Measurements from ENCODE around the gene TOGARAM2. TPM values are rescaled to one million over a fixed set of nuclear protein-coding genes. Genes with fewer than 3 reads are reported as not detected.

The TOGARAM2 gene
- total and polyA plus RNA-seq, 3 donors from 2014 or later = 2.1 to 5.2 (median 3.5) TPM

GRCh38 chr2:29014331-29014730 is 33.2 kb downstream of the TOGARAM2 start:
- no peak for DNase-seq
- no peaks in the 10 kb centered on the region for H3K36me3 ChIP-seq (ENCODE audit: low read depth, missing control alignments)
- TF ChIP-seq CTCF (IDR thresholded peaks at IDR 0.05) = no peak
- no peak for TF ChIP-seq POLR2A (IDR thresholded peaks at IDR 0.05)
- H3K4me3 ChIP-seq = no peak overlapping the region
- WGBS, 2 donors = 78 to 85% methylated on average over 8 of the region's 8 CpGs
- no peaks in the 10 kb centered on the region for H3K9me3 ChIP-seq
- H3K4me1 ChIP-seq = peaks cover 44% of the 10 kb centered on the region
- no peaks in the 10 kb centered on the region for H3K27me3 ChIP-seq
- intact Hi-C loops (cut with DNase I; ENCODE audit: low total_unique reads) = no loop called here
- no peak overlapping the region for H3K27ac ChIP-seq

DNA sequence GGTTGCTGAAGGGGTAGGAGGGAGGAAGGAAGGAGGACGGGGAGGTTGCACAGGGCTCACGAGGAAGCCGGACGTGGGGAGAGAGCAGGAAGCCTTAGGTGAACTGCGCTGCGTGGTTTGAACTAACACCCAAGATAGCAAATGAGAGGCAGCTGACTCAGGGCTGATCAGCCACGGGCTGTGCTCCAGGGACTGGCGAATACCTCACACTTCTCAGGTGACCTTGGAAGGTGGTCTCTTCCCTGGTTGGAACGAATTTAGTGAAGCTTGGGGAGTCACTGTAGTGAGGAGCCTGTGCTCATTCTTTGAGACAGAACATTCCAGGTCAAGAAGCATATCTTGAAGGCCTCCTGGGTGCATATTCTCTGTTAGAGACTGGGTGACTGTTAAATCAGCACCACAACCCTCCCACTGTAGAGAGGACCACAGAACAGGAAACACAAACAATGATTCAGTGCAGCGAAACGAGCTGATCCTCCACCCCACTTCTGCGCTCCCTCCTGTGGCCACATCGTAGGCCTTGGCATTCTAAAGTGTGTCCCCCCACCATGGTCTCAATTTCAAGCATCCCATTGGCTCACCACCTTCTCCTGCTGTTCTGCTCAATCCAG is 33.8 kb downstream of the TOGARAM2 start:
- Histone ChIP-seq H3K9me3 (no peaks in the 10 kb centered on the region), H3K4me1 (peaks cover 44% of the 10 kb centered on the region), H3K36me3 (ENCODE audit: low read depth, missing control alignments) (no peaks in the 10 kb centered on the region), H3K27me3 (no peaks in the 10 kb centered on the region), H3K4me3 (no peak overlapping the region), H3K27ac (peak overlapping the region; percentile 14 to 57)
- intact Hi-C loops (cut with DNase I; ENCODE audit: low total_unique reads) = no loop called here
- TF ChIP-seq CTCF (IDR thresholded peaks at IDR 0.05) (no peak), POLR2A (IDR thresholded peaks at IDR 0.05) (no peak)
- WGBS, 2 donors = 50 to 52% methylated on average over 13 of the region's 13 CpGs
- peak; percentile 37 for DNase-seq

DNA sequence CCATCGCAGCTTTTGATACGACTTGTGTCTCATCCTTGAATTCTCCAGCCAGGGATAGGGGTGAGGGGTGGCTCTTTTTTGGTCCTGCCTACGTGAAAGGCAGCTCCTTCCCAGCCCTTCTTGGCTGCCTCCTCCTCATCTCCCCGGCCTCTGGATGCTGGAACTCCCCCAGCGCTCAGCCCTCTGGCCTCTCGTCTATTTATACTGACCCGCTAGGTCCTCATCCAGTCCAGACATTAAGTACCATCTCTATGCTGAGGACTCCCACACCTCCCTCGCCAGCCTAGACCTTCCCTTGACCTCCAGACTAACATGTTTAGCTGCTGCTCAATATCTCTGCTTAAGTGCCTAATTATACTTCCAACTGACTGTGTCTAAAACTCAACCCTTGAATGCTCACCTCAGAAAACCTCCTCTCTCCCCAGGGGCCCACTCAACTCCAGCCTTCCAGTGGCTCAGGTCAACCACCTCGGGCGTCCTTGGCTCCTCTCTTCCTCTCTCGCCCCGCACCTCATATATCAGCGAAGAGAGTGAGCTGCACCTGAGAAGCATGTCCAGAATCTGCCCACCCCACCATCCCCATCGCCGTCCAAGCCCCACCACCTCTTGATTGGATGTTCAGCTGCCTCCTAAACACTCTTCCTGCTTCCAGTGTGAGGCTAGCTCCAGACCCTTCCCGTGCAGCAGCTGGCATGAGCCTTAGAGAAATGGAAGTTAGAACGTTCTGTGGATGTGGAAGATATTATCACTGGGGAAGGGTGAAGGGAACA is 34.8 kb downstream of the TOGARAM2 start:
- TF ChIP-seq CTCF (IDR thresholded peaks at IDR 0.05) (no peak), POLR2A (IDR thresholded peaks at IDR 0.05) (no peak)
- Histone ChIP-seq H3K27me3 (no peaks in the 10 kb centered on the region), H3K27ac (peak overlapping the region; percentile 14 to 57), H3K4me1 (peaks cover 40% of the 10 kb centered on the region), H3K36me3 (ENCODE audit: low read depth, missing control alignments) (no peaks in the 10 kb centered on the region), H3K9me3 (no peaks in the 10 kb centered on the region), H3K4me3 (no peak overlapping the region)
- intact Hi-C loops (cut with DNase I; ENCODE audit: low total_unique reads) = no loop called here
- peak; percentile 51 for DNase-seq
- WGBS, 2 donors = 33% methylated on average over 17 of the region's 17 CpGs

DNA sequence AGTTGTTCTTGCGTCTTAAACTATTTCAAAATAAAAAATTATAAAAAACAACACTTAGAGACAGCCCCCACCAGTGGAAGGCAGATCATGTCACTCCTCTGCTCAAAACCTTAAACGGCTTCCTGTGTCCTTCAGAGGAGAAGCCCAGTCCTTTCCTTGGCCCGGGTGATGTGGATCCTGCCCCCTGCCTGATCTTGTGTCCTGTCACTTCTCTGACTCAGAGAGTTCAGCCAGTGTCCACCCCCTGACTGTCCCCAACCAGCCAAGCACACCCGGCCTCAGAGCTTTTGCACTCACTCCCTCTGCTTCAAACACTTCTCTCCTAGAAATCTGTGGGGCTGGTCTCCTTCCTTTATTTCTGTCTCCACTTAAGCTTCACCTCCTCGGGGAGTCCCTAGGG is 35.4 kb downstream of the TOGARAM2 start:
- Histone ChIP-seq H3K4me1 (peaks cover 34% of the 10 kb centered on the region), H3K27me3 (no peaks in the 10 kb centered on the region), H3K9me3 (no peaks in the 10 kb centered on the region), H3K36me3 (ENCODE audit: low read depth, missing control alignments) (no peaks in the 10 kb centered on the region), H3K4me3 (no peak overlapping the region), H3K27ac (peak overlapping the region in 1 of 2 donors; percentile 57)
- TF ChIP-seq POLR2A (IDR thresholded peaks at IDR 0.05) (no peak), CTCF (IDR thresholded peaks at IDR 0.05) (no peak)
- intact Hi-C loops (cut with DNase I; ENCODE audit: low total_unique reads) = no loop called here
- WGBS, 2 donors = 35 to 50% methylated on average over 5 of the region's 5 CpGs
- DNase-seq = no peak

All from testis (tissue), 3 donors.